A549 (cell line): Measurements from ENCODE around the gene SDSL. TPM values are rescaled to one million over a fixed set of nuclear protein-coding genes. Genes with fewer than 3 reads are reported as not detected.

Source experiments
- ATAC-seq, 2 experiments: fragments of 200-7000 bp in 1 of 2; fragments of >200 bp in 1 of 2; cut with Nextera tagmentation in 1 of 2; cut with Tn5 transposase in 1 of 2; 3 replicates each; pipeline versions ENCODE4 v1.8.0 to v1.9.1; 2018 to 2020; ENCODE audit warnings: mild to moderate bottlenecking in 1 of 2, moderate library complexity in 1 of 2
- CTCF ChIA-PET: fragments of 300-600 bp; sonication (Branson Sonifier 250); formaldehyde crosslinking; extraction: SDS; loops from one replicate; lab custom pipeline; 2021; ENCODE audit warnings: antibody characterized with exemption, inconsistent platforms; lab: Yijun Ruan, JAX
- POLR2A ChIA-PET: fragments of 350-600 bp; formaldehyde crosslinking; extraction: SDS; loops from one replicate; lab custom pipeline; 2021; ENCODE audit warnings: antibody characterized with exemption, inconsistent platforms; lab: Yijun Ruan, JAX
- DNase-seq, 2 experiments: peaks; one replicate each; pipeline versions ENCODE4 v3.0.0 to v3.0.0-alpha.2; 2011 to 2016; ENCODE audit warnings: low read depth in 1 of 2, low spot score in 1 of 2
- FAIRE-seq: peaks from 2 replicates; lab custom pipeline; 2011; peaks lifted over from hg19 to GRCh38; lab: Jason Lieb, UNC
- H3K27ac ChIP-seq, 2 experiments: fragments of >200 bp; sonication (Bioruptor Twin); formaldehyde crosslinking; 3 replicates each; pipeline ENCODE4 v1.5.1; 2016 to 2017
- H3K4me1 ChIP-seq: fragments of >200 bp; sonication (Bioruptor Twin); formaldehyde crosslinking; 3 replicates; pipeline ENCODE4 v1.6.1; 2016
- H3K4me2 ChIP-seq: fragments of >200 bp; sonication (Bioruptor Twin); formaldehyde crosslinking; 3 replicates; pipeline ENCODE4 v1.6.1; 2016
- H3K4me3 ChIP-seq: fragments of >200 bp; sonication (Bioruptor Twin); formaldehyde crosslinking; 3 replicates; pipeline ENCODE4 v1.5.1; 2016
- H3K9me3 ChIP-seq: fragments of >200 bp; sonication (Bioruptor Twin); formaldehyde crosslinking; 3 replicates; pipeline ENCODE4 v1.6.1; 2016
- CBX2 ChIP-seq: fragments of 200-600 bp; sonication (generic); IDR thresholded peaks from 2 replicates; pipeline ENCODE4 v1.6.1; 2016; ENCODE audit warnings: low read depth, mild to moderate bottlenecking, borderline replicate concordance
- EHMT2 ChIP-seq: fragments of 200-600 bp; sonication (generic); IDR thresholded peaks from 2 replicates; pipeline ENCODE4 v1.6.1; 2016; ENCODE audit warnings: antibody characterized with exemption, low read depth, mild to moderate bottlenecking, moderate library complexity
- FOSB ChIP-seq: fragments of 250-450 bp; sonication (Bioruptor Pico); IDR thresholded peaks from 2 replicates; pipeline ENCODE4 v1.5.0; 2020; ENCODE audit warnings: mild to moderate bottlenecking, moderate library complexity
- FOSL2 ChIP-seq, 2 experiments: fragments of 450-650 bp in 1 of 2; fragments of >200 bp in 1 of 2; sonication (Bioruptor Twin) in 1 of 2; formaldehyde crosslinking; IDR thresholded peaks; 2 replicates each; pipeline versions ENCODE4 v1.5.0 to v1.6.1; 2016 to 2020; ENCODE audit warnings: mild to moderate bottlenecking in 1 of 2, moderate library complexity in 1 of 2
- KDM1A ChIP-seq: fragments of 200-600 bp; sonication (generic); IDR thresholded peaks from 2 replicates; pipeline ENCODE4 v1.6.1; 2016; ENCODE audit warnings: low read depth, mild to moderate bottlenecking
- MYC ChIP-seq: IDR thresholded peaks from 2 replicates; pipeline ENCODE4 v1.6.1; 2012; ENCODE audit warnings: mild to moderate bottlenecking, inconsistent platforms, low read length, improper control_type of control experiment, borderline replicate concordance
- NFE2L2 ChIP-seq: fragments of 150-350 bp; conservative IDR thresholded peaks from 2 replicates; pipeline ENCODE4 v1.6.1; 2014; ENCODE audit warnings: low read length
- POLR2AphosphoS2 ChIP-seq: conservative IDR thresholded peaks from 2 replicates; pipeline ENCODE4 v1.6.1; 2012; ENCODE audit warnings: low read length, improper control_type of control experiment, inconsistent platforms
- RAD21 ChIP-seq, 2 experiments: fragments of >200 bp in 1 of 2; sonication (Bioruptor Twin) in 1 of 2; formaldehyde crosslinking in 1 of 2; IDR thresholded peaks in 1 of 2; conservative IDR thresholded peaks in 1 of 2; 2 replicates in 1 of 2; 3 replicates in 1 of 2; pipeline ENCODE4 v1.6.1; 2012 to 2018; ENCODE audit warnings: inconsistent platforms in 1 of 2
- RNF2 ChIP-seq: fragments of 200-600 bp; sonication (generic); IDR thresholded peaks from 2 replicates; pipeline ENCODE4 v1.6.1; 2016; ENCODE audit warnings: low read depth, mild to moderate bottlenecking, antibody characterized with exemption, moderate library complexity, borderline replicate concordance
- TFCP2L1 ChIP-seq: fragments of 250-450 bp; sonication (Bioruptor Pico); IDR thresholded peaks from 2 replicates; pipeline ENCODE4 v1.5.0; 2021; ENCODE audit warnings: mild to moderate bottlenecking
- TP53 ChIP-seq: fragments of 250-450 bp; sonication (Bioruptor Pico); IDR thresholded peaks from 2 replicates; pipeline ENCODE4 v1.5.0; 2021; ENCODE audit warnings: mild to moderate bottlenecking, moderate library complexity
- WGBS: methylation state at CpG from one replicate; pipeline ENCODE4 v1.1.6; 2017; ENCODE audit errors: missing lambda C conversion rate; 5-methylcytosine and 5-hydroxymethylcytosine counted together
- polyA plus RNA-seq, 4 experiments: library from polyadenylated mRNA; depleted of rRNA in 3 of 4; stranded (reverse); fragments of >200 nt; fragmentation: RNase III in 1 of 4; extraction: RNeasy Plus Mini Kit Qiagen cat#74134 plus additional on column Dnase treatment in 1 of 4; gene quantifications; 2 replicates in 3 of 4; 3 replicates in 1 of 4; pipeline ENCODE4 v1.2.3, GENCODE V29; 2011 to 2017
- TF ChIP-seq, protein P1 (sequence below): fragments of 250-450 bp; sonication (Bioruptor Pico); IDR thresholded peaks from 2 replicates; pipeline ENCODE4 v1.5.0; 2021; ENCODE audit warnings: mild to moderate bottlenecking, moderate library complexity, borderline replicate concordance
- TF ChIP-seq, protein P2 (sequence below): fragments of >200 bp; sonication (Bioruptor Twin); formaldehyde crosslinking; IDR thresholded peaks from 3 replicates; pipeline ENCODE4 v1.6.1; 2016
- TF ChIP-seq, protein P3 (sequence below): IDR thresholded peaks from 2 replicates; pipeline ENCODE4 v1.6.1; 2012
- TF ChIP-seq, protein P4 (sequence below): IDR thresholded peaks from 2 replicates; pipeline ENCODE4 v1.6.1; 2012; ENCODE audit warnings: low read depth, borderline replicate concordance
- TF ChIP-seq, protein P5 (sequence below): IDR thresholded peaks from 2 replicates; pipeline ENCODE4 v1.6.1; 2012
- TF ChIP-seq, protein P6 (sequence below): fragments of >200 bp; sonication (Bioruptor Twin); formaldehyde crosslinking; IDR thresholded peaks from 3 replicates; pipeline ENCODE4 v1.5.1; 2016

Gene SDSL
- polyA plus RNA-seq, 2 of the 4 experiments (the other 2 are of a cell fraction): 21.0 to 26.7 TPM

DNA sequence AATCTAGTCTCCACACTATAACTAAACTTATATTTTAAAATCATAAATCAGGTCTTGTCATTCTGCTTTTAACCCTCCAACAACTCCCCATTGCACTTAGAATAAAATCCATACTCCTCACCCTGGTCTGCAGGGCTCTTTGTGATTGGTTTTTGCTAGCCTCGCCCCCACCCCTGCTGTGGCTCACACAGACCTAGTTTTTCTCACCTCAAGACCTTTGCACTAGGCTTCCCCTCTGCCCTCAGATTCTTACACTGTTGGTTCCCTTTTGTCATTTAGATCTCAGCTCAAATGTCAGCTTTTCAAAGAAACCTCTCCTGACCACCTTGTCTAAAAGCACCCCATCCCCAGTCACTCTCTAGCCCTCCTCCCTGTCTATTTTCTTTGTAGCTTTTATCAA is 60.2 kb downstream of the SDSL start (continued):
- TF ChIP-seq FOSB (CRISPR knock-in tag) (no peak), EHMT2 (no peak)
- TF ChIP-seq, protein P1, sequence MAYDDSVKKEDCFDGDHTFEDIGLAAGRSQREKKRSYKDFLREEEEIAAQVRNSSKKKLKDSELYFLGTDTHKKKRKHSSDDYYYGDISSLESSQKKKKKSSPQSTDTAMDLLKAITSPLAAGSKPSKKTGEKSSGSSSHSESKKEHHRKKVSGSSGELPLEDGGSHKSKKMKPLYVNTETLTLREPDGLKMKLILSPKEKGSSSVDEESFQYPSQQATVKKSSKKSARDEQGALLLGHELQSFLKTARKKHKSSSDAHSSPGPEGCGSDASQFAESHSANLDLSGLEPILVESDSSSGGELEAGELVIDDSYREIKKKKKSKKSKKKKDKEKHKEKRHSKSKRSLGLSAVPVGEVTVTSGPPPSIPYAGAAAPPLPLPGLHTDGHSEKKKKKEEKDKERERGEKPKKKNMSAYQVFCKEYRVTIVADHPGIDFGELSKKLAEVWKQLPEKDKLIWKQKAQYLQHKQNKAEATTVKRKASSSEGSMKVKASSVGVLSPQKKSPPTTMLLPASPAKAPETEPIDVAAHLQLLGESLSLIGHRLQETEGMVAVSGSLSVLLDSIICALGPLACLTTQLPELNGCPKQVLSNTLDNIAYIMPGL (CRISPR knock-in tag): no peak

DNA sequence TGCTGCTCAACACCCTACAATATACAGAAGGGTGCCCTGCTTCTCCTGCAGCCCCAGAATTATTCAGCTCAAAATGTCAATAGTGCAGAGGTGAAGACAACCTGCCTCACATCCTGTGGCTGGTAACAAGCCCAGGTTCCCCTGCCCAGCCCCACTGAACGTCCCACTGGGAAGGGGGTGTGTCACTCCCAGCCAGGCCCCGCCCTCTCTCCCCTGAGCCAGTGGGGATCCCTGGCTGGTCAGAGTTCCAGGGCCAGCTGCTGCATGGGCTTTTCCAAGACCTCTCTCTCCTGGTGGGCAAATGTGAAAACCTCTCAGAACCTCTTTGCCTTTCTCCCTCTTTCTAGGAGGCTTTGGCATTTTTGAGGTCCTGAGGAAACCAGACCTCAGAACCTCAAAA is 63.1 kb downstream of the SDSL start:
- no peak for DNase-seq
- ChIA-PET POLR2A (no interaction called here), CTCF (no interaction called here)
- Histone ChIP-seq H3K4me1 (no peaks in the 10 kb centered on the region), H3K27ac (no peak overlapping the region), H3K9me3 (no peaks in the 10 kb centered on the region), H3K4me2 (no peak overlapping the region), H3K4me3 (no peak overlapping the region)
- WGBS: 0% methylated on average over 1 of the region's 2 CpGs
- TF ChIP-seq, protein P2, sequence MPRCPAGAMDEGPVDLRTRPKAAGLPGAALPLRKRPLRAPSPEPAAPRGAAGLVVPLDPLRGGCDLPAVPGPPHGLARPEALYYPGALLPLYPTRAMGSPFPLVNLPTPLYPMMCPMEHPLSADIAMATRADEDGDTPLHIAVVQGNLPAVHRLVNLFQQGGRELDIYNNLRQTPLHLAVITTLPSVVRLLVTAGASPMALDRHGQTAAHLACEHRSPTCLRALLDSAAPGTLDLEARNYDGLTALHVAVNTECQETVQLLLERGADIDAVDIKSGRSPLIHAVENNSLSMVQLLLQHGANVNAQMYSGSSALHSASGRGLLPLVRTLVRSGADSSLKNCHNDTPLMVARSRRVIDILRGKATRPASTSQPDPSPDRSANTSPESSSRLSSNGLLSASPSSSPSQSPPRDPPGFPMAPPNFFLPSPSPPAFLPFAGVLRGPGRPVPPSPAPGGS: no peak
- no peak for TF ChIP-seq NFE2L2
- no peak for TF ChIP-seq RAD21 (conservative IDR thresholded peaks at IDR 0.05 in 1 of 2, IDR thresholded peaks at IDR 0.05 in 1 of 2)
- no peak for TF ChIP-seq KDM1A
- TF ChIP-seq, protein P3, sequence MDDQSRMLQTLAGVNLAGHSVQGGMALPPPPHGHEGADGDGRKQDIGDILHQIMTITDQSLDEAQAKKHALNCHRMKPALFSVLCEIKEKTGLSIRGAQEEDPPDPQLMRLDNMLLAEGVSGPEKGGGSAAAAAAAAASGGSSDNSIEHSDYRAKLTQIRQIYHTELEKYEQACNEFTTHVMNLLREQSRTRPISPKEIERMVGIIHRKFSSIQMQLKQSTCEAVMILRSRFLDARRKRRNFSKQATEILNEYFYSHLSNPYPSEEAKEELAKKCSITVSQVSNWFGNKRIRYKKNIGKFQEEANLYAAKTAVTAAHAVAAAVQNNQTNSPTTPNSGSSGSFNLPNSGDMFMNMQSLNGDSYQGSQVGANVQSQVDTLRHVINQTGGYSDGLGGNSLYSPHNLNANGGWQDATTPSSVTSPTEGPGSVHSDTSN: no peak
- TF ChIP-seq TFCP2L1 (CRISPR knock-in tag): no peak
- TF ChIP-seq, protein P4, sequence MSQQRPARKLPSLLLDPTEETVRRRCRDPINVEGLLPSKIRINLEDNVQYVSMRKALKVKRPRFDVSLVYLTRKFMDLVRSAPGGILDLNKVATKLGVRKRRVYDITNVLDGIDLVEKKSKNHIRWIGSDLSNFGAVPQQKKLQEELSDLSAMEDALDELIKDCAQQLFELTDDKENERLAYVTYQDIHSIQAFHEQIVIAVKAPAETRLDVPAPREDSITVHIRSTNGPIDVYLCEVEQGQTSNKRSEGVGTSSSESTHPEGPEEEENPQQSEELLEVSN: no peak
- TF ChIP-seq TP53 (CRISPR knock-in tag): no peak
- no peak for TF ChIP-seq EHMT2
- TF ChIP-seq, protein P5, sequence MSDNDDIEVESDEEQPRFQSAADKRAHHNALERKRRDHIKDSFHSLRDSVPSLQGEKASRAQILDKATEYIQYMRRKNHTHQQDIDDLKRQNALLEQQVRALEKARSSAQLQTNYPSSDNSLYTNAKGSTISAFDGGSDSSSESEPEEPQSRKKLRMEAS: no peak
- TF ChIP-seq, protein P6, sequence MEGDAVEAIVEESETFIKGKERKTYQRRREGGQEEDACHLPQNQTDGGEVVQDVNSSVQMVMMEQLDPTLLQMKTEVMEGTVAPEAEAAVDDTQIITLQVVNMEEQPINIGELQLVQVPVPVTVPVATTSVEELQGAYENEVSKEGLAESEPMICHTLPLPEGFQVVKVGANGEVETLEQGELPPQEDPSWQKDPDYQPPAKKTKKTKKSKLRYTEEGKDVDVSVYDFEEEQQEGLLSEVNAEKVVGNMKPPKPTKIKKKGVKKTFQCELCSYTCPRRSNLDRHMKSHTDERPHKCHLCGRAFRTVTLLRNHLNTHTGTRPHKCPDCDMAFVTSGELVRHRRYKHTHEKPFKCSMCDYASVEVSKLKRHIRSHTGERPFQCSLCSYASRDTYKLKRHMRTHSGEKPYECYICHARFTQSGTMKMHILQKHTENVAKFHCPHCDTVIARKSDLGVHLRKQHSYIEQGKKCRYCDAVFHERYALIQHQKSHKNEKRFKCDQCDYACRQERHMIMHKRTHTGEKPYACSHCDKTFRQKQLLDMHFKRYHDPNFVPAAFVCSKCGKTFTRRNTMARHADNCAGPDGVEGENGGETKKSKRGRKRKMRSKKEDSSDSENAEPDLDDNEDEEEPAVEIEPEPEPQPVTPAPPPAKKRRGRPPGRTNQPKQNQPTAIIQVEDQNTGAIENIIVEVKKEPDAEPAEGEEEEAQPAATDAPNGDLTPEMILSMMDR: no peak
- TF ChIP-seq POLR2AphosphoS2: no peak
- no peak for TF ChIP-seq RNF2
- TF ChIP-seq FOSL2 (IDR thresholded peaks at IDR 0.05): no peak
- TF ChIP-seq FOSL2 (CRISPR knock-in tag; IDR thresholded peaks at IDR 0.05): no peak
- no peak for TF ChIP-seq CBX2
- TF ChIP-seq MYC: no peak
- no peak for FAIRE-seq
- ATAC-seq: peak in 1 of 2 experiments; percentile 39; a peak in 2 of 6 replicates
